AG09309 (cell line): ENCODE results near the gene DAPK1.

ENCODE experiments used
- DNase-seq: peaks from one replicate; pipeline ENCODE4 v3.0.0-alpha.2; 2010; ENCODE audit warnings: low read depth
- H3K4me3 ChIP-seq: 2 replicates; pipeline ENCODE4 v1.5.1; 2011; ENCODE audit warnings: mild to moderate bottlenecking, low read depth, low read length, moderate library complexity; ENCODE audit not compliant: control insufficient read depth
- TF ChIP-seq, protein P1 (sequence below): IDR thresholded peaks from 2 replicates; pipeline ENCODE4 v1.5.1; 2011; ENCODE audit warnings: mild to moderate bottlenecking, low read depth, low read length, inconsistent platforms; ENCODE audit not compliant: insufficient read depth, control insufficient read depth; ENCODE audit errors: missing control alignments

DAPK1 gene

DNA sequence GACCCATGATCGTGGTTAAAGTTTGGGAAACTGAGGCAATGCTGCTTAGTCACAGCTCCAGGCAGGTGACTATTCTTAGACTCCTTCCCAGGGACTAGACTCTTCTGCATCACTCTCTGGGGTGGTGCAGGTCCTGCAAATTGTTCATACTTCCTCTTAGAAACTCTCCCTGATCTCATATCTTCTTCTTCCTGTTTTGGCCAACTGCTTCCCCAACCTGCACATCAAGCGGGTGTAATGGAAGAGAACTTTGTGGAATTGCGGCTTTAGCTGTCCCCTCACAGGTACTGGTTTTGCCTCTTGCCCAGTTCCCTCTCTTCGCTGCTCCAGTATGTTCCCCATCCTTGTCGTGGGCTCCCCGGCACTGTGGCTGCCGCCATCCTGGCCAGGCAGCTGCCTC lies 116.7 kb downstream of the DAPK1 start:
- H3K4me3 ChIP-seq, result no peak overlapping the region
- TF ChIP-seq, protein P1, sequence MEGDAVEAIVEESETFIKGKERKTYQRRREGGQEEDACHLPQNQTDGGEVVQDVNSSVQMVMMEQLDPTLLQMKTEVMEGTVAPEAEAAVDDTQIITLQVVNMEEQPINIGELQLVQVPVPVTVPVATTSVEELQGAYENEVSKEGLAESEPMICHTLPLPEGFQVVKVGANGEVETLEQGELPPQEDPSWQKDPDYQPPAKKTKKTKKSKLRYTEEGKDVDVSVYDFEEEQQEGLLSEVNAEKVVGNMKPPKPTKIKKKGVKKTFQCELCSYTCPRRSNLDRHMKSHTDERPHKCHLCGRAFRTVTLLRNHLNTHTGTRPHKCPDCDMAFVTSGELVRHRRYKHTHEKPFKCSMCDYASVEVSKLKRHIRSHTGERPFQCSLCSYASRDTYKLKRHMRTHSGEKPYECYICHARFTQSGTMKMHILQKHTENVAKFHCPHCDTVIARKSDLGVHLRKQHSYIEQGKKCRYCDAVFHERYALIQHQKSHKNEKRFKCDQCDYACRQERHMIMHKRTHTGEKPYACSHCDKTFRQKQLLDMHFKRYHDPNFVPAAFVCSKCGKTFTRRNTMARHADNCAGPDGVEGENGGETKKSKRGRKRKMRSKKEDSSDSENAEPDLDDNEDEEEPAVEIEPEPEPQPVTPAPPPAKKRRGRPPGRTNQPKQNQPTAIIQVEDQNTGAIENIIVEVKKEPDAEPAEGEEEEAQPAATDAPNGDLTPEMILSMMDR, result no peak
- no peak for DNase-seq

DNA sequence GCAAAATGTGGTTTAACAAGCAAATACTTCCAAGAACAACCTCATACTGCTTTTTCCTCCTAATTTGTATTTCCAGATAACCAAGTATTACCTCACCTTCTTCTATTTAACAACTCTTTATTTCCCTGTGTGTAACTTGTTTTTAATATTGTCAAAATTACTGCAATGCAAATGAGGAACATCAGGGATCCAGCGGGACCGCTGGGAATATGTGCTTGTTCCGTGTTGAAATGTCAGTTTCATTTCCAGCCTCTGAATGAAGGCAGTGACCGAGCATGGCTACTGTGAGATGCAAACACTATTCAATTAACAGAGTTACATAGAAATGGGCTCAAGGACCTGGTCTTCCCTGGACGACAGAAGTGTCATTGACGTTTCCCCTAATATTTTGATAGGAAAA lies 117.5 kb downstream of the DAPK1 start:
- TF ChIP-seq, protein P1, result no peak
- H3K4me3 ChIP-seq, result no peak overlapping the region
- DNase-seq, result no peak

DNA sequence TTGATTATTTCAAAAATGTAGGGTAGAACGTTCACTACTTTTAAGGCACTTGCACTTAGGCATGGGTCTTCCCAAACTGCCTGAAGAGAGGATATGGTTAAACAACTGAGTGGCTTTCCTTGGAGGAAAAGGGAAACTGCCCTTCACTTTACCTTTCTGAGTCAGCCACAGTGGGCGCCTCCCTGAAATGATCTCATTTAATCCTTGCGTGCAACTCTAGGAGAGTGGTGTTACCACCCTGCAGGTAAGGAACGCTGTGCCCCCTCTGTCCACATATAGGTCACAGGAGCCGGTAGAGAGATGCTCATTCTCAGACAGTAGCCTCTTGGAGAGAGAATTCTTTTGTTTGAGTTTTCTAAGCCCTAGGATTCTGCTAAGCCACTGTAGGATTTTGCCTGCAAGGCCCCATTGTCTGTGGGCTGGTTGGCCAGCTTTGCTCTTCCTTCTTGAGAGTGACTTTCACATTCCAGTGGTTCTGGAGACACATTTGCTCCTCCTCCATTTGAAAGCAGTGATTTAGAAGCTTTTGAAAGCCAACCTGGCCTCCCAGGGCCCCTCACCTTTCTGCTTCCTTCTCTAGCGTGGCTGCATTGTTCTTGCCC lies 118.0 kb downstream of the DAPK1 start:
- no peak overlapping the region for H3K4me3 ChIP-seq
- DNase-seq, result no peak
- TF ChIP-seq, protein P1, result no peak

DNA sequence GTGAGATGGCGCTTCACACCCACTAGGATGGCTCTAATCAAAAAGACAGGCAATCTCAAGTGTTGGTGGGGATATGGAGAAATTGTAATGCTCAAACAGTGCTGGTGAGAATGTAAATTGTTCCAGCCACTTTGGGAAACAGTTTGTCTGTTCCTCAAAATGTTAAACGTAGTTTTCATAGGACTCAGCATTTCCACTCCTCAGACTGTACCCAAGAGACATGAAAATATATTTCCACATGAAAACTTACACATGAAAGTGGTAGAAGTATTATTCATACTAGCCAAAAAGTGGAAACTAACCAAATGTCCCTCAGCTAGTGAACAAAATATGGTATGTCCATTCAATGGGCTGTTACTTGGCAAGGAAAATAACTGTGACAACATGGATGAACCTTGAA lies 120.6 kb downstream of the DAPK1 start:
- no peak for DNase-seq
- TF ChIP-seq, protein P1, result no peak
- H3K4me3 ChIP-seq, result no peak overlapping the region

DNA sequence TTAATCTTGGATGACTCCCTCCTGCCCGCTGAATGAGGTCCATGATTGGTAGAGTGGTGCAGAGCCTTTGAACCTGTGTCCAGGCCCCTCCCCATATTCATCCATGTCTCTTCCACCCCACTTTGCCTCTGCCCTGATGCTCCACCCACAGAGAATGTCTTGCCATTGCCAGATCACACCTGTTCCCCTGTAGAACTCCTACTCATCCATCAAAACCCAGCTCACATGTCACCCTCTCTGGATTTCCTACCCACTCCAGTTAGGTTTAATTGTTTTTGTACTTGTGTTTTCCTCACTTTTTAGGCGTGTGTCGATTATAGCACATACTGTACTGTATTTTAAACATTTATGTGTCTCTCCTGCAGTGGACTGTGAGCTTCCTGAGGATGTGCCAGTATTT lies 121.3 kb downstream of the DAPK1 start:
- TF ChIP-seq, protein P1, result no peak

DNA sequence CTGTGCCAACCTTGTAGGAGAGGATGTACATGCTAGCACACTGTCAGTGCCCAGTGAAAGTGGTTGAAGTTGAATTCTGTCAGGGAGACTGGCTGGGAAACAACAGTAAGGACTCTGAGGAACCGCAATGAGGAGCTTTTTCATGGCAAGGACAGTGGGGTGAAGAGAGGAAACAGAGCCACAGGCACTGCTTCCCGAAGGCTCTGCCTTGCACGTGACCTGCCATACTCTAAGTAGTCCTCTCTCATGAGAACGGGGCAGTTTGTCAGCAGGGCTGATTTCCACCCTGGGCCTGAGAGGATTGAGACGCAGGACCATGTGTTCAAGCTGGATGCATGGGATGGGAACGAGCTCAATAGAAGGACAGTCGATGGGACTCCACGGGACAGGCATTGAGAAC lies 121.7 kb downstream of the DAPK1 start:
- H3K4me3 ChIP-seq, result no peak overlapping the region
- TF ChIP-seq, protein P1, result no peak
- DNase-seq, result no peak

More for the DNA sequence above, 121.3 kb downstream of the DAPK1 start:
- DNase-seq, result no peak
- no peak overlapping the region for H3K4me3 ChIP-seq
